ENCODE measurements around the gene PGD. TPM values are rescaled to one million over a fixed set of nuclear protein-coding genes. Genes with fewer than 3 reads are reported as not detected.

The PGD gene
- total and polyA plus RNA-seq, 2 donors: 48.9 to 72.2 TPM

GRCh38 chr1:10378081-10378841, 20.6 kb upstream of the PGD start:
- Histone ChIP-seq H3K36me3 (ENCODE audit: control insufficient read depth in 2 of 2, insufficient read depth in 2 of 2, low read length in 1 of 2) (peaks cover 9 to 10% of the 10 kb centered on the region in 2 donors), H3K4me1 (ENCODE audit: control insufficient read depth in 2 of 2, insufficient read depth in 2 of 2, low read length in 2 of 2) (peaks cover 0 to 6% of the 10 kb centered on the region in 2 donors), H3K9me3 (ENCODE audit: control insufficient read depth in 2 of 2, insufficient read depth in 1 of 2, low read length in 1 of 2) (no peaks in the 10 kb centered on the region), H3K27ac (ENCODE audit: low read depth in 1 of 2, low read length in 1 of 2) (peak overlapping the region; percentile 42 to 68), H3K27me3 (ENCODE audit: control insufficient read depth in 2 of 2, insufficient read depth in 1 of 2, low read length in 1 of 2) (no peaks in the 10 kb centered on the region), H3K4me3 (ENCODE audit: low read length in 2 of 2) (no peak overlapping the region)
- DNase-seq (ENCODE audit: low read depth in 6 of 9, low spot score in 9 of 9): peak in 1 of 9 donors; percentile 35
- WGBS: 92% methylated on average over 15 of the region's 15 CpGs

- Histone ChIP-seq H3K27me3 (ENCODE audit: control insufficient read depth in 2 of 2, insufficient read depth in 1 of 2, low read length in 1 of 2) (no peaks in the 10 kb centered on the region), H3K9me3 (ENCODE audit: control insufficient read depth in 2 of 2, insufficient read depth in 1 of 2, low read length in 1 of 2) (no peaks in the 10 kb centered on the region), H3K4me3 (ENCODE audit: low read length in 2 of 2) (no peak overlapping the region), H3K27ac (ENCODE audit: low read depth in 1 of 2, low read length in 1 of 2) (peak overlapping the region in 1 of 2 donors; percentile 55), H3K36me3 (ENCODE audit: control insufficient read depth in 2 of 2, insufficient read depth in 2 of 2, low read length in 1 of 2) (peaks cover 8 to 9% of the 10 kb centered on the region in 2 donors), H3K4me1 (ENCODE audit: control insufficient read depth in 2 of 2, insufficient read depth in 2 of 2, low read length in 2 of 2) (peaks cover 0 to 6% of the 10 kb centered on the region in 2 donors)
- WGBS: 96% methylated on average over 10 of the region's 10 CpGs
- no peak for DNase-seq (ENCODE audit: low read depth in 6 of 9, low spot score in 9 of 9)
Observed at GRCh38 chr1:10379101-10379620, 19.7 kb upstream of the PGD start.

GRCh38 chr1:10379676-10380075, 19.2 kb upstream of the PGD start:
- H3K27me3 ChIP-seq (ENCODE audit: control insufficient read depth in 2 of 2, insufficient read depth in 1 of 2, low read length in 1 of 2): no peaks in the 10 kb centered on the region
- 99% methylated on average over 6 of the region's 6 CpGs for WGBS
- no peaks in the 10 kb centered on the region for H3K9me3 ChIP-seq (ENCODE audit: control insufficient read depth in 2 of 2, insufficient read depth in 1 of 2, low read length in 1 of 2)
- no peak overlapping the region for H3K27ac ChIP-seq (ENCODE audit: low read depth in 1 of 2, low read length in 1 of 2)
- peaks cover 3 to 9% of the 10 kb centered on the region in 2 donors for H3K36me3 ChIP-seq (ENCODE audit: control insufficient read depth in 2 of 2, insufficient read depth in 2 of 2, low read length in 1 of 2)
- H3K4me3 ChIP-seq (ENCODE audit: low read length in 2 of 2): no peak overlapping the region
- H3K4me1 ChIP-seq (ENCODE audit: control insufficient read depth in 2 of 2, insufficient read depth in 2 of 2, low read length in 2 of 2): peaks cover 0 to 6% of the 10 kb centered on the region in 2 donors
- no peak for DNase-seq (ENCODE audit: low read depth in 6 of 9, low spot score in 9 of 9)

DNA sequence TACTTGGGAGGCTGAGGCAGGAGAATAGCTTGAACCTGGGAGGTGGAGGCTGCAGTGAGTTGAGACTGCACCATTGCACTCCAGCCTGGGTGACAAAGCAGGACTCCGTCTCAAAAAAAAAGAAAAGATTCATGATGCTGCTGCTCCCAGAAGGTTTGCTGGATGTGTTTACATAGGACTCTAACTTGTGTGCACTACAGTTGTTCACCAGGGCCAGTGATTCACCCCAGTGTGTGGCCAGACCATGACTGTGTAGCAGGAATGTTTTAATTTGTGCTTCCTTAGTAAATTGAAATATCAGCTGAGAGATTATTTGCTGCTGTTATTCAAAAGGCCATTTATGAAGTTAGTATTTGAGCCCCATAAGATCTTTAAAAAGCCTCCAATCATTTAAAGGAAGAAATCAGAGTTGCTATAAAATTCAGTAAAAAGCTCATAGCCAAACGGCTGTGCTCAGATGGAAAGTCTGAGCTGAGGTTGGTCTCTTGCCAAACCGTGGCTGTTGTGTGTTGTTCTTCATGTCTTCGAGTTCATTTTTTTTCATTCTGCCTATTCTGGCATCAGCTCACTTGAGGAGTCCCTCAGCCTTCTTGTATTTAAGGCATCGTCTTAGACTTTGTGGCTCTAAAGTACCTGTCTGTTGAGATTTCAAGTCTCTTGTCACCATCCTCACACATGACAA, 18.1 kb upstream of the PGD start:
- no peaks in the 10 kb centered on the region for H3K27me3 ChIP-seq (ENCODE audit: control insufficient read depth in 2 of 2, insufficient read depth in 1 of 2, low read length in 1 of 2)
- H3K4me1 ChIP-seq (ENCODE audit: control insufficient read depth in 2 of 2, insufficient read depth in 2 of 2, low read length in 2 of 2): peaks cover 0 to 6% of the 10 kb centered on the region in 2 donors
- H3K4me3 ChIP-seq (ENCODE audit: low read length in 2 of 2): no peak overlapping the region
- peaks cover 0 to 6% of the 10 kb centered on the region in 2 donors for H3K36me3 ChIP-seq (ENCODE audit: control insufficient read depth in 2 of 2, insufficient read depth in 2 of 2, low read length in 1 of 2)
- 91% methylated on average over 5 of the region's 5 CpGs for WGBS
- no peak overlapping the region for H3K27ac ChIP-seq (ENCODE audit: low read depth in 1 of 2, low read length in 1 of 2)
- no peaks in the 10 kb centered on the region for H3K9me3 ChIP-seq (ENCODE audit: control insufficient read depth in 2 of 2, insufficient read depth in 1 of 2, low read length in 1 of 2)
- no peak for DNase-seq (ENCODE audit: low read depth in 6 of 9, low spot score in 9 of 9)

DNA sequence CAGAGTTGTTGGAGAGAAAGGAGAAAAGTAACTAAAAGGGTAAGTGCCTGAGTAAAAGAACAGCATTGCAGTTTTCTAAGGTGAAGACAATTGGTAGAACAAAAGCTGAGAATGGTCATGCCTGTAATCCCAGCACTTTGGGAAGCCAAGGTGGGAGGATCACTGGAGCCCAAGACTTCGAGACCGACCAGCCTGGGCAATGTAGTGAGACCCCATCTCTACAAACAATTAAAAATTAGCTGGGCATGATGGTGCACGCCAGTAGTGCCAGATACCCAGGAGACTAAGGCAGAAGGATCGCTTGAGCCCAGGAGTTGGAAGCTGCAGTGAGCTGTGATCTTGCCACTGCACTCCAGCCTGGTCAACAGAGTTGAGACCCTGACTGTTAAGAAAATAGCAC, 15.2 kb upstream of the PGD start:
- Histone ChIP-seq H3K4me1 (ENCODE audit: control insufficient read depth in 2 of 2, insufficient read depth in 2 of 2, low read length in 2 of 2) (peaks cover 10 to 17% of the 10 kb centered on the region in 2 donors), H3K9me3 (ENCODE audit: control insufficient read depth in 2 of 2, insufficient read depth in 1 of 2, low read length in 1 of 2) (no peaks in the 10 kb centered on the region), H3K27me3 (ENCODE audit: control insufficient read depth in 2 of 2, insufficient read depth in 1 of 2, low read length in 1 of 2) (no peaks in the 10 kb centered on the region), H3K36me3 (ENCODE audit: control insufficient read depth in 2 of 2, insufficient read depth in 2 of 2, low read length in 1 of 2) (no peaks in the 10 kb centered on the region), H3K27ac (ENCODE audit: low read depth in 1 of 2, low read length in 1 of 2) (no peak overlapping the region), H3K4me3 (ENCODE audit: low read length in 2 of 2) (no peak overlapping the region)
- 98% methylated on average over 4 of the region's 4 CpGs for WGBS
- DNase-seq (ENCODE audit: low read depth in 6 of 9, low spot score in 9 of 9): no peak

DNA sequence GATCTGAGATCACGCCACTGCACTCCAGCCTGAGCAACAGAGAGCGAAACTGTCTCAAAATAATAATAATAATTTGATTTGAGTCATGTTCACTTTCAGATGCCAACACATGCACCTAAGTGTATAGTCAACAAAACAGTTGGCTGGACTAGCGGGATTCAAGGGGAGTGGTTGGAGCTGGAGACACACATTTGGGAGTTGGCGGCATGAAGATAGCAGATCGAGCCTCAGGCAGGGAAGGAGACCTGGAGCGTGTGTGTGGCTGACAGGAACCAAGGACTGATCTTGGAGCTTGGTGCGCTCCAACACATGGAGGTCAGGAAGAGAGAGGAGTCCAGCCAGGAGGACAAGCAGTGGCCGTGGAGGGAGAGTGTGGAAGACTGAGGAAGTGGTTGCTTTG, 14.6 kb upstream of the PGD start:
- H3K9me3 ChIP-seq (ENCODE audit: control insufficient read depth in 2 of 2, insufficient read depth in 1 of 2, low read length in 1 of 2): no peaks in the 10 kb centered on the region
- H3K27ac ChIP-seq (ENCODE audit: low read depth in 1 of 2, low read length in 1 of 2): no peak overlapping the region
- no peaks in the 10 kb centered on the region for H3K36me3 ChIP-seq (ENCODE audit: control insufficient read depth in 2 of 2, insufficient read depth in 2 of 2, low read length in 1 of 2)
- 98% methylated on average over 8 of the region's 8 CpGs for WGBS
- no peak overlapping the region for H3K4me3 ChIP-seq (ENCODE audit: low read length in 2 of 2)
- no peaks in the 10 kb centered on the region for H3K27me3 ChIP-seq (ENCODE audit: control insufficient read depth in 2 of 2, insufficient read depth in 1 of 2, low read length in 1 of 2)
- no peak for DNase-seq (ENCODE audit: low read depth in 6 of 9, low spot score in 9 of 9)
- peaks cover 12 to 20% of the 10 kb centered on the region in 2 donors for H3K4me1 ChIP-seq (ENCODE audit: control insufficient read depth in 2 of 2, insufficient read depth in 2 of 2, low read length in 2 of 2)

- H3K4me3 ChIP-seq (ENCODE audit: low read length in 2 of 2): no peak overlapping the region
- no peaks in the 10 kb centered on the region for H3K36me3 ChIP-seq (ENCODE audit: control insufficient read depth in 2 of 2, insufficient read depth in 2 of 2, low read length in 1 of 2)
- H3K27me3 ChIP-seq (ENCODE audit: control insufficient read depth in 2 of 2, insufficient read depth in 1 of 2, low read length in 1 of 2): no peaks in the 10 kb centered on the region
- no peak for DNase-seq (ENCODE audit: low read depth in 6 of 9, low spot score in 9 of 9)
- H3K9me3 ChIP-seq (ENCODE audit: control insufficient read depth in 2 of 2, insufficient read depth in 1 of 2, low read length in 1 of 2): no peaks in the 10 kb centered on the region
- WGBS: 95% methylated on average over 12 of the region's 12 CpGs
- peak overlapping the region in 1 of 2 donors; percentile 88 for H3K27ac ChIP-seq (ENCODE audit: low read depth in 1 of 2, low read length in 1 of 2)
- peaks cover 12 to 20% of the 10 kb centered on the region in 2 donors for H3K4me1 ChIP-seq (ENCODE audit: control insufficient read depth in 2 of 2, insufficient read depth in 2 of 2, low read length in 2 of 2)
Observed at GRCh38 chr1:10386761-10387676, 11.8 kb upstream of the PGD start.

DNA sequence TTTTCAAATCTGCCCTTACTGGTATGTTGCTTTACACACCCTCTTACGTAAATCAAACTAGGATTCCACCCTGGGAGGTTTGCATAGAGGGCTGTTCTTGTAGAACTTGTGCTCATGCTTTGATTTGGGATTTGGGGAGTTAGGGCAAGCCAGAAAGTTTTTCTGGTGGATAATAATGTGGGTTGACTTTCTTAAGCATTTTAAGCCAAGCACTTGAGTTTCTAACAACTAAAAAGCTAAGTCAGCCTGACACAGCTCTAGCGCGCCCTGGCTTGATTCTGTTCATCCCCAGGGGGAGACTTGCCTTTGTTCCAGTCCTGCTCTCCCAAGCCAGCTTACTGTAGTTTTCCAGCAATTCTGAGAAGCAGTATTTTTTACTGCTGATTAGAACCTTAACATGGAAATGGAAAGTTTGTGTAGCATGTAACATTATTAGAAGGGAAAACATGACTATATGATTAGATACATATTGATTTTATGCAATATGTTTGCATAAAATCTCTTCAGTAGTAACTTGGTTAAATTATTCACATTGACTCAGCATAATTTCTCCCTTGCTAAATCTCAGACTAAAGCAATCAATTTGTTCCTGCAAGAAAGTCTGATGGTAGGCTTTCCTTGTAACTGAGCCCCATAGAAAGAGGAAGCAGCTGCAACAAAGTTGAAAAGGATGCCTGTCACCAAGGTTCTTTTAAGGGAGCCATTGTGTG, 11.0 kb upstream of the PGD start:
- H3K4me3 ChIP-seq (ENCODE audit: low read length in 2 of 2): peak overlapping the region in 1 of 2 donors; percentile 6
- WGBS: 46% methylated on average over 3 of the region's 3 CpGs

More for the DNA sequence above, 11.0 kb upstream of the PGD start:
- Histone ChIP-seq H3K36me3 (ENCODE audit: control insufficient read depth in 2 of 2, insufficient read depth in 2 of 2, low read length in 1 of 2) (no peaks in the 10 kb centered on the region), H3K9me3 (ENCODE audit: control insufficient read depth in 2 of 2, insufficient read depth in 1 of 2, low read length in 1 of 2) (no peaks in the 10 kb centered on the region), H3K4me1 (ENCODE audit: control insufficient read depth in 2 of 2, insufficient read depth in 2 of 2, low read length in 2 of 2) (peaks cover 12 to 20% of the 10 kb centered on the region in 2 donors), H3K27ac (ENCODE audit: low read depth in 1 of 2, low read length in 1 of 2) (peak overlapping the region; percentile 74 to 88), H3K27me3 (ENCODE audit: control insufficient read depth in 2 of 2, insufficient read depth in 1 of 2, low read length in 1 of 2) (no peaks in the 10 kb centered on the region)
- peak; percentile 28 to 86 (median 60) for DNase-seq (ENCODE audit: low read depth in 6 of 9, low spot score in 9 of 9)
